OCI-LY3 (cell line): ENCODE measurements around the gene HACD2.

Source experiments
- H2AFZ ChIP-seq: fragments of 200-600, 300-600 bp; shearing (Covaris generic); 2 replicates; pipeline ENCODE4 v1.6.0; 2014; ENCODE audit warnings: antibody characterized with exemption, low read depth, low read length
- H3K27ac ChIP-seq: fragments of 200-600, 300-600 bp; sonication (generic); 2 replicates; pipeline ENCODE4 v1.5.1; 2014; ENCODE audit warnings: mild to moderate bottlenecking, low read length, moderate library complexity, mixed read lengths
- H3K27me3 ChIP-seq: fragments of 200-600, 300-600 bp; sonication (generic); 2 replicates; pipeline ENCODE4 v1.6.1; 2014; ENCODE audit warnings: low read depth, low read length, mixed read lengths
- H3K36me3 ChIP-seq: fragments of 200-600, 300-600 bp; sonication (generic); replicated peaks from 2 replicates; pipeline ENCODE3; 2014; ENCODE audit warnings: low read depth, low read length, mixed read lengths
- H3K4me1 ChIP-seq: fragments of 300-600, 200-600 bp; sonication (generic); 2 replicates; pipeline ENCODE4 v1.6.1; 2014; ENCODE audit warnings: low read length, mixed read lengths
- H3K4me2 ChIP-seq: fragments of 200-600, 300-600 bp; sonication (generic); 2 replicates; pipeline ENCODE4 v1.6.1; 2014; ENCODE audit warnings: low read length, mixed read lengths
- H3K4me3 ChIP-seq: fragments of 300-600, 200-600 bp; sonication (generic); 2 replicates; pipeline ENCODE4 v1.5.1; 2014; ENCODE audit warnings: antibody characterized with exemption, mild to moderate bottlenecking, low read length, moderate library complexity
- H3K79me2 ChIP-seq: fragments of 300-600, 200-600 bp; shearing (Covaris generic); 2 replicates; pipeline ENCODE4 v1.6.1; 2014; ENCODE audit warnings: mild to moderate bottlenecking, low read length, mixed read lengths
- H3K9ac ChIP-seq: fragments of 300-600, 200-600 bp; shearing (Covaris generic); 2 replicates; pipeline ENCODE4 v1.6.0; 2014; ENCODE audit warnings: mild to moderate bottlenecking, low read length, moderate library complexity
- H3K9me3 ChIP-seq: fragments of 200-600, 300-600 bp; shearing (Covaris generic); 2 replicates; pipeline ENCODE4 v1.6.1; 2014; ENCODE audit warnings: low read length, mixed read lengths; ENCODE audit not compliant: insufficient read depth
- H4K20me1 ChIP-seq: fragments of 200-600, 300-600 bp; sonication (generic); 2 replicates; pipeline ENCODE4 v1.6.1; 2016; ENCODE audit warnings: low read length, mixed read lengths; ENCODE audit not compliant: insufficient read depth
- EZH2phosphoT487 ChIP-seq: fragments of 200-600 bp; shearing (Covaris generic); IDR thresholded peaks from 2 replicates; pipeline ENCODE4 v1.6.1; 2018; ENCODE audit warnings: antibody characterized with exemption, mixed run types, low read depth
- TF ChIP-seq, protein P1 (sequence below): fragments of 200-600, 300-600 bp; sonication (generic); IDR thresholded peaks from 2 replicates; pipeline ENCODE4 v1.5.1; 2014; ENCODE audit warnings: antibody characterized with exemption, low read length, low read depth

HACD2 gene

DNA sequence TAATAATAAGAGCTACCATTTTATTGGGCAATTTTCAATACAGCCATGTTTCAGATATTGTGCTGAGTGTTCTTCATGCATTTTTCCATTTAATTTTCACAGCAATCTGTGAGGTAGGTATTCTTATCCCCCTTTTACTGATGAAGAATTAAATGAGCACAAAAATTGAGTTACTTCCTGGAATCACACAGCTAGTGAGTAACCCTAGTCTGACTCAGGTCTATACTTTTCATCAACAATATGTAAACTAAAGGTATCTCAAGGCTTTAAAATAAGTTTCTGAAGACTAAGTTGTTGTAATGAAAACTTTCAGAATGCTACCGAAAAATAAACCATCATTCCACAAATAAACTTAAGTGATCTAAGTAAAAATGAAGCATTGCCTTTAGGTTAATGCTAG is 22.3 kb downstream of the HACD2 start:
- H3K9ac ChIP-seq, result no peak overlapping the region
- no peak overlapping the region for H2AFZ ChIP-seq
- no peaks in the 10 kb centered on the region for H4K20me1 ChIP-seq
- no peak for TF ChIP-seq EZH2phosphoT487
- TF ChIP-seq, protein P1, sequence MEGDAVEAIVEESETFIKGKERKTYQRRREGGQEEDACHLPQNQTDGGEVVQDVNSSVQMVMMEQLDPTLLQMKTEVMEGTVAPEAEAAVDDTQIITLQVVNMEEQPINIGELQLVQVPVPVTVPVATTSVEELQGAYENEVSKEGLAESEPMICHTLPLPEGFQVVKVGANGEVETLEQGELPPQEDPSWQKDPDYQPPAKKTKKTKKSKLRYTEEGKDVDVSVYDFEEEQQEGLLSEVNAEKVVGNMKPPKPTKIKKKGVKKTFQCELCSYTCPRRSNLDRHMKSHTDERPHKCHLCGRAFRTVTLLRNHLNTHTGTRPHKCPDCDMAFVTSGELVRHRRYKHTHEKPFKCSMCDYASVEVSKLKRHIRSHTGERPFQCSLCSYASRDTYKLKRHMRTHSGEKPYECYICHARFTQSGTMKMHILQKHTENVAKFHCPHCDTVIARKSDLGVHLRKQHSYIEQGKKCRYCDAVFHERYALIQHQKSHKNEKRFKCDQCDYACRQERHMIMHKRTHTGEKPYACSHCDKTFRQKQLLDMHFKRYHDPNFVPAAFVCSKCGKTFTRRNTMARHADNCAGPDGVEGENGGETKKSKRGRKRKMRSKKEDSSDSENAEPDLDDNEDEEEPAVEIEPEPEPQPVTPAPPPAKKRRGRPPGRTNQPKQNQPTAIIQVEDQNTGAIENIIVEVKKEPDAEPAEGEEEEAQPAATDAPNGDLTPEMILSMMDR, result no peak
- H3K4me3 ChIP-seq, result no peak overlapping the region
- H3K79me2 ChIP-seq, result no peaks in the 10 kb centered on the region
- H3K4me1 ChIP-seq, result peaks cover 8% of the 10 kb centered on the region
- no peaks in the 10 kb centered on the region for H3K36me3 ChIP-seq
- H3K4me2 ChIP-seq, result no peak overlapping the region
- no peaks in the 10 kb centered on the region for H3K27me3 ChIP-seq
- H3K27ac ChIP-seq, result no peak overlapping the region
- no peaks in the 10 kb centered on the region for H3K9me3 ChIP-seq

DNA sequence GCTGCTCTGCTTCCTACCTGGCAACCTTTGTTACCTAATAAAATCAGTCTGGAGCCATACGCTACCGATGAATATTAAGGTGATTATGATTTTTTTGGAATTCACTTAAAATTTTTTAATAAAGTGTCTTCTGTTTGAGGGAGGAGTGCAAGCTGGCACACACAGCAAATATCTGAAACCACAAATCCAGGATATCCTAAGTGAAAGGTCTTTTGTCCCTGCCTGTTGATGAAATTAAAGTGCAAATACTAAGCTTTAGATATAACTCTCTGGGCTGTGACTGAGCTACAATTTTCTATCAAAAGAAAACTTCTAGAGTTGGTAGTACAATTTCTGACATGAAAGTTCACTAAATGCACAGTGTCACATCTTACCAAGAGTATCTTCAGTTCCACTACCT is 23.7 kb downstream of the HACD2 start:
- Histone ChIP-seq H3K27ac (no peak overlapping the region), H4K20me1 (no peaks in the 10 kb centered on the region), H3K4me3 (no peak overlapping the region), H3K36me3 (no peaks in the 10 kb centered on the region), H3K4me2 (no peak overlapping the region), H3K4me1 (peaks cover 8% of the 10 kb centered on the region), H3K27me3 (no peaks in the 10 kb centered on the region), H2AFZ (no peak overlapping the region), H3K9me3 (no peaks in the 10 kb centered on the region), H3K79me2 (no peaks in the 10 kb centered on the region), H3K9ac (no peak overlapping the region)
- no peak for TF ChIP-seq EZH2phosphoT487
- TF ChIP-seq, protein P1, result no peak

DNA sequence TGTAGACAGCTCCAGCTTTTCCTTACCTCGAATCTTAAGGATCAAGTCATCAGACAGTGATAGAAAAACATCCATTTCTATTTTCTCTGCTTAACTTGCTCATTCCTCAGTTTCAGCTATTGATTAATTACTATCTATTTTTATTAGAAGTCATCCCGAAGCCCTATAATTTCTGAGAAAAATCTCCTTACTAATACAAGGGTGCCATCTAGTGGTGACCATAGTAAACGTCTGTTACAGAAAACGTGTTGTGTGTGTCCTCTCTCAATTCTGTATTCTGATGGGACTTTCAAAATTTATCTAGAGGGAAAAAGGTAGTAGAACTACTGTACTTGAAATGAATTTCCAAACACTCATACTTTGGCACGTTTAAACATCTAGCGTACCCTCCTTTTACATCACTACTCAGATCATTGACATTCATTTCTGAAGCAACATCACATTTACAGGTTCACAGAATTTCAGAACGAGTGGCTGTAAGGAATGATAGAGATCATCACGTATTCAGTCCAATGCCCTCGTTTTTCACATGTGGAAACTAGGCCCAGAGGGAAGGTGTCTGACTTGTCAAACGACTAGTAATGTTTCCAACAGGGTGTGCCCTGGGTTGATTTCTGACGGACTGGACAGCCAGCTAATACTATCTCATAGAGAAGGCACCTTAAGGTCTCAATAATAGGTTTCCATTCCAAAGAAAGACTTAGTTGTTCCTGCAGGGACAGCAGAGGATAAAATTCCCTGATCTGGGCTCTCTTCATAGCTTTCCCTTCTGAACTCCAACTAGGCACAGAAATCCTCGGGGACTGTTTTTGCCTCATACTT is 25.6 kb downstream of the HACD2 start:
- Histone ChIP-seq H3K27me3 (no peaks in the 10 kb centered on the region), H2AFZ (no peak overlapping the region), H3K27ac (no peak overlapping the region), H3K9me3 (no peaks in the 10 kb centered on the region), H3K4me3 (no peak overlapping the region), H3K9ac (no peak overlapping the region), H3K4me2 (no peak overlapping the region), H3K36me3 (peaks cover 8% of the 10 kb centered on the region), H3K4me1 (peaks cover 8% of the 10 kb centered on the region), H3K79me2 (no peaks in the 10 kb centered on the region), H4K20me1 (no peaks in the 10 kb centered on the region)
- no peak for TF ChIP-seq EZH2phosphoT487
- TF ChIP-seq, protein P1, result peak; percentile 76

DNA sequence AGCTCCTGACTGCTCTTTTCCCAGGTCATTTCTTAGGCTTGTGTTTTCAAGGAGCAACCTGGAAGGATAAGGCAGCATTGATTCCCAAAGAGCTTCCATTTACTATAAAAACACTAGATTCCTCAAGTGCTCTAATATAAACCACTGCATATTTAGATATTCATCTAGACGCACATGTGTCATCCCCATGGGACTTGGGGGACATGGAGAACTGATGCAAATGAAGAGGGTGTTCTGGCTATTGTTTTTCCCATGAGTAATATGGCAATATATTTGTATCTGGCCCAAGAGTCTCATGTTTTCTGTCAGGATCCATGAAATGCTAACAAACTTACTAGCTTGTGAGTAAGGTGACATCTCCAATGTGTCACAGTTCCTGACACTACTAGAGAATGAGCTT is 31.3 kb downstream of the HACD2 start:
- H3K79me2 ChIP-seq, result no peaks in the 10 kb centered on the region
- H4K20me1 ChIP-seq, result no peaks in the 10 kb centered on the region
- no peaks in the 10 kb centered on the region for H3K27me3 ChIP-seq
- no peak overlapping the region for H3K27ac ChIP-seq
- H3K36me3 ChIP-seq, result peaks cover 19% of the 10 kb centered on the region
- no peaks in the 10 kb centered on the region for H3K4me1 ChIP-seq
- H3K4me3 ChIP-seq, result no peak overlapping the region
- no peak overlapping the region for H2AFZ ChIP-seq
- TF ChIP-seq, protein P1, result no peak
- no peak for TF ChIP-seq EZH2phosphoT487
- no peak overlapping the region for H3K4me2 ChIP-seq
- no peaks in the 10 kb centered on the region for H3K9me3 ChIP-seq
- H3K9ac ChIP-seq, result no peak overlapping the region
